SHP77 (cell line): ENCODE results near the gene TMPRSS11E.
"Not testable (repeated sequence)": the region's sequence is repeated elsewhere in the genome, so short reads cannot be mapped to it uniquely, and the experiment has no call there.

Experiments used
- DNase-seq, 2 experiments: peaks; one replicate each; lab custom pipeline; 2025; lab: John Stamatoyannopoulos, UW

TMPRSS11E gene

DNA sequence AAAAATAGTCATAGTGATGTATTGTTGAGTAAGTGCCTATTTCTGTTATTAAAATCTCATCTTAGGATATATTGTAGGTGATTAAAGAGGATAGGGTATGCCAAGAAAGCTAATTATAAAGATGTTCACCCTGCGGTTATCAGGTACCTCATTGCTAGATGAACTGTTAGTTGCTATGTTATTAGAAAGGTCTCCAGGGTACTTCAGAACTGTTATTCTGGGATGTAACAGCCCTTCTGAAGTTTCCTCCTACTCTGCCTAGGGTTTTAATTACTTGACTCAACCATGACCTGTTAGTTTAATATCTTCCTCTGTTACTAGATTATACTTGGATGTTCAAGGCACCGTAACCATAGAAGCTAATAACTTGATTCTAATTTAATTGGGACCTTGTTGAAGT is 15.4 kb downstream of the TMPRSS11E start:
- DNase-seq, result no peak

DNA sequence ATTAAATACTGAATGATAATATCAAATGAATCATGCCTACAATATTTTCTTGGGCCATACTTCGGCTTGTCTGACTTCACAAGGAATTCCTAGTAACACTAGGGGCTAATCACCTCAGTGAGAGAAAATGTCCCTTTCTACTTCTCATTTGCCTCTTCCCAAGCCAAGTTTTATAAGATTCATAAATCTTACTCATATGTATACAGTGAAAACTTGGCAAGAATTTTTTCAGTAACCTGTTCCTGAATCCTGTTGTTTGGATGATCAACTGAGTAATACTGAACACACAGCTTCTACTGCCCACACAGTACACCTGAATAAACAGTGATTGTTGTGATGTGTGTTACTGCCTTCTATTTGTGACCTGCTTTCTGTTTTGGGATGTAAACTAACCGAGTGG is 16.5 kb downstream of the TMPRSS11E start:
- no peak for DNase-seq

DNA sequence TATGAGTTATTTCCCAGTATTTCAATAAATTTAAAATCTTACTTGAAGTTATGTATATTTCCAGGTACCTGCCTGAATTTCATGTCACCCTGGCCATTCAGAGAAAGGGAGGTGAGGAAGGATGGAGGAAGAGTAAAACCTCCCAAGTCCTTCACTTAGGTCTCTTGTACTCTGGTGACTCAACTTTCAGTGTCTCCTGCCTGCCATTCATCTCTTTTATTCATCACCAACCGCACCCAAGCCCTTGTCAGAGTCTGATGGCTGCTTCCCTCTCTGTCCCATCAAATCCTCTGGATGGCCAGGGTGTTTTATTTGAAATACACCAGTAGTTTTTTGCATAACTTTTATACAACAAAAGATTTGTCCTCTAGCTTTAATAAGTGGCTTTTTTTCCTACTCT is 17.8 kb downstream of the TMPRSS11E start:
- no peak for DNase-seq

DNA sequence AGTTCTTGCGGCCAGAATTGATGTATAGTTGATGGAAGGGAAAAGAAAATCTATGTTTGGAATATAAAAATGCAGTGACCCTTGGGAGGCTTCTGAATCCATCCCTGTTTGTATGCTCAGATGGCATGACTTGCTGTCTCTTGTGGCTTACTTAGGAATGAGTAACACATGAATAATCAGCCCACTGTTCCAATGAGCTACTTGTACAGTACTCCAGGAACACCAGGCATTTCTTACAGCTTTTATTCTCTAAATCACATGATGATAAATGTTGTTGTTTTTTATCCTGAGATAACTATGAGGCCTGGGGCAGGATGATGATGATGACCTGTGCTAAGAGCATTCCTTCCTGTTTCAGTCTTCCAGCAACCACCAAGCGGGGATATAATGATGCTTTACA is 18.9 kb downstream of the TMPRSS11E start:
- no peak for DNase-seq

DNA sequence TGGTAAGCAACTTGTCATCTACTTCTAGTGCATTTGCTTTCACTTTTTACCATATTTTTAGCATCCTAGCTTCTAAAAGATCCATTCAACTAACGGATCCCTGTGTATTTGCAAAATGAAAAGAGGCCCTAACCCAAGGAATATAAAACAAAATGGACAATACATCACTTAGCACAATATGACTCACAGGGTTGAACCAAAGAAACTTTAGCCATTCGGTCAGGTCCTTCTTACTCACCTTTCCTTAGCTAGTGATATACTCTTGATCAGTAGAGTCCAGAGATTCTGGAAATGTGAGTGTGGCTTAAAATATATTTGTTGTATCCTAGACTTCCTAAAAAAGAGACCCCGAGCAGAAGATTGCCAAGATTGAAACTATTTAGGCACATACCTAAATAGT is 19.5 kb downstream of the TMPRSS11E start:
- DNase-seq, result no peak

DNA sequence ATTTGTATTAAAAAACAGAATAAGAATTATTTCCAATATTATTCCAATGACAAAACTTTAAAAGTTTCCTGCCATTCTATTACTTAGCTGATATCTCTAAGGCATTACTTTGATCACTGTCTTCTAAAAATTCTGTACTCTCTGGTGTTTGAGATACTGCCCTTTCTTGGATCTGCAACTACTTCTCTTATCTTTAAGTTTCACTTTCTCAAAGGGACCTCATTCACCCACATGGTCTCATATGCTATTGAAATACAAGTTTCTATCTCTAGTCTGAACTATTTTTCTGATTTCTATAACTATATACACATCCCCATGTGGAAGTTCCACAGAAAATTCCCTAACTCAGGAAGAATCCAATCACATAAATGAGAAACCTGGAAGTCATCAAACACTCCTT is 22.2 kb downstream of the TMPRSS11E start:
- no peak for DNase-seq

DNA sequence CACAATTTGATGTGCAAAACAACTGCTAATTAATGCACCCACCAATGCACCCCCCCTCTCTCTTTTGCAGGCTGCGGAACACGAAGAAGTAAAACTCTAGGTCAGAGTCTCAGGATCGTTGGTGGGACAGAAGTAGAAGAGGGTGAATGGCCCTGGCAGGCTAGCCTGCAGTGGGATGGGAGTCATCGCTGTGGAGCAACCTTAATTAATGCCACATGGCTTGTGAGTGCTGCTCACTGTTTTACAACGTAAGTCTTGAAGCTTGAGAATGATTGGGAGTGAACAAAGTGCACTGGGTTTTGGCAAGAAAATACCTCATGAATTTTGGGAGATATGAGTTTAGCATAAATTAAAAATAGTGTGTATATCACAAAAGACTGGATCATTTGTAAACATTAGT is 28.9 kb downstream of the TMPRSS11E start:
- DNase-seq, result no peak

DNA sequence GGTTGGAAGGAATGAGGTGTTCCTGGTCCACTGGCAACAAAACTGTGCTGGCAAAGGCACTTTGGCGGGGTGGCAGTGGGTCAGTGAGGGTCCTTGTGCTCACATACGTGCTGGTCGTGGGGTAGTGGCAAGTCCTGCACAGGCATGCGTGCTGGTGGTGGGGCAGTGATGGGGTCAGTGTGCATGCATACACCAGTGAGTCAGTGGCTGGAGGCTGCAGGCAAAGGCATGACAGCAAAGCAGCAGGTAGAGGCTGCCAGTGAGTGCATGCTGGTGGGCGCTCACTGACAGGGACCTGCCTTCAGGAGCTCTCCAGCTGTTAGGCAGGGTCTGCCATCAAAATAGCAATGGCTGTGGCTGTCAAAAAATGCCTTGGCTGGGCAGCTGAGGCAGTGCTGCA is 42.1 kb downstream of the TMPRSS11E start:
- no peak for DNase-seq

DNA sequence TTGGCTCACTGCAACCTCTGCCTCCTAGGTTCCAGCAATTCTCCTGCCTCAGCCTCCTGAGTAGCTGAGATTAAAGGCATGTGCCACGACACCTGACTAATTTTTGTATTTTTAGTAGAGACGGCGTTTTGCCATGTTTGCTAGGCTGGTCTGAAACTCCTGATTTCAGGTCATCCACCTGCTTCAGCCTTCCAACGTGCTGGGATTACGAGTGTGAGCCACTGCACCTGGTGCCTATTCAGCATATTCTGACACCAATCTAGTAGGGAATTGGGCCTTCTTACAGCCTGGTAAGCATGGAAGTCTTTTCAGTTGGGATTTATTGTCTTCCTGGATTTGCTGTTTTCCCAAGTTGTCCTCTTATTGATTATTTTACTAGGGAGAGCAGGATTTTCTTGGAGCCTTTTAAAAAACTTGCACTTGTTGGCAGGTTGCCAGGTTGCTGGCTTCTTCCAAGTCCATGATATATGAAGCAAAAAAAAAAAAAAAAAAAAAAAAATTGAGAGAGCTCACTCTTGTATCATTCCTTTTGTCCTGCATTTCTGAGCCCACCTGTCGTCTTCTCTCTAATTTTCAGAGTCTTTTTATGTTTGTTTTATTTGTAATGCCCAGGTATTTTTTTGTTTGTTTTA is 43.7 kb downstream of the TMPRSS11E start:
- DNase-seq, result peak in 1 of 2 experiments; percentile 1

DNA sequence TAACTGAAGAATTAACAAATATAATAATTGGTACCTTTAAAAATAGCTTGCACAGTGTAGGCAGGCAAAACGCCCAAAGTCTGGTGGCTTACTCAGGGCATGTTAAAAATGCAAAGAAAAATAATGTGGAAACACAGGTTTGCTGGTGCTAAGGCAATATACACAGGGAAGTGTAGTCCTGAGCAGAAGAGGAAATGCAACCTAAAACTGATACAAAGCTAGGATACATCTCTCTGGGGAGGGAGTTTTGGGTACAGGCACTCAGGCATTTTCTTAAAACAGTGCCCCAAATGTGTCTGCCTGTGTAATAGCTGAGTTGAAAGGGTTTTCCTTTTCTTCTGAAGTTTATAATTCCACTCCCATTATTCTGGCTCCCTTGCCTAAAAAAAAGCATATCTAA is 47.4 kb downstream of the TMPRSS11E start:
- DNase-seq, result no peak

DNA sequence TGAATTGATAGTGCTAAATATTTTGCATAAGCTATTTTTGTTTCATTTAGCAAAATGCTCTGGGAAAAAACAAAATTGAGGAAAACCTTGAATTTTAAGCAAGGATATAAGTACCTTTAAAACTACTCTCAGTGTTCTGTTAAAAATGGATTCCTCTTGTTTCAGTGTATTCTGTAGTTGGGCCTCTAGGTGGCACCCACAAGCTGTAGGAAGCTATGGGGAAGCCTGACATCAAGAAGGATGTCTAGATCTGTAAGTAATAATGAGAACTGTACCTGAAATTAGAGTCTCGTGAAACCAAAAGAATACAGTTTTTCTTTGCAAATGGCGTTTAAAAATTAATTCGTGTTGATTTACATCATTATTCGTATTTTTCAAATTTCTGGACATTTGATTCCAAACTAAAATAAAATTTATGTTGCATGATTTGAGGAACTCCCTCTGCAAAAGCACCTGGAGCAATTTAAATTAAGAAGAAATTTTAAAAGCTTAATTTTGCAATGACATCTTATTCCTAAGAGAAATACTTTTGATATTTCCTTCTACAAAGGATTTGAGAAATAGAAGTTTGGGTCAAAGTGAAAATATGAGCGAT is 51.2 kb downstream of the TMPRSS11E start:
- peak; percentile 37 to 44 for DNase-seq

DNA sequence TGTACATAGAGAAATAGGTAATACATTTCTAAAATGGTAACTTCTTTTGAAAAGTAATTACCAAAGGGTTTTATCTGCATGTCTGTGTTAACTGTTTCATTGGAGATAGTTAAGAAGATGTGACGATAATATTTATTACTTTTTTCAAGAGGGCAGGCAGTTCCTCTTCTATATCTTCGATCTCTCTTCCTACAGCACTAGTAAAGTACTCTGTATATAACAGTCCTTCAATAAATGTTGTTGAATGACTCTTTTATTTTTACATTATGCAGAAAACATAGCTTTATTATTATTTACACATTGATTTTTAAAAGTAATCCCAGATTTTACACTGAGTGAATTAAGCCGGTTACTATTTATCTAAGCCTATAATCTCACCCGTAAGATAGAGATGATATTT is 51.8 kb downstream of the TMPRSS11E start:
- no peak for DNase-seq

DNA sequence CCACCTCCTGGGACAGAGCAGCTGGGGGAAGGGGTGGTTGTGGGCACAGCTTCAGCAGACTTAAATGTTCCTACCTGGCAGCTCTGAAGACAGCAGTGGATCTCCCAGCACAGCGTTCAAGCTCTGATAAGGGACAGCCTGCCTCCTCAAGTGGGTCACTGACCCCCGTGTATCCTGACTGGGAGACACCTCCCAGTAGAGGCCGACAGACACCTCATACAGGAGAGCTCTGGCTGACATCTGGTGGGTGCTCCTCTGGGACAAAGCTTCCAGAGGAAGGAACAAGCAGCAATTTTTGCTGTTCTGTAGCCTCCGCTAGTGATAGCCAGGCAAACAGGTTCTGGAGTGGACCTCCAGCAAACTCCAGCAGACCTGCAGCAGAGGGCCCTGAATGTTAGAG is 56.2 kb downstream of the TMPRSS11E start:
- not testable (repeated sequence) for DNase-seq

DNA sequence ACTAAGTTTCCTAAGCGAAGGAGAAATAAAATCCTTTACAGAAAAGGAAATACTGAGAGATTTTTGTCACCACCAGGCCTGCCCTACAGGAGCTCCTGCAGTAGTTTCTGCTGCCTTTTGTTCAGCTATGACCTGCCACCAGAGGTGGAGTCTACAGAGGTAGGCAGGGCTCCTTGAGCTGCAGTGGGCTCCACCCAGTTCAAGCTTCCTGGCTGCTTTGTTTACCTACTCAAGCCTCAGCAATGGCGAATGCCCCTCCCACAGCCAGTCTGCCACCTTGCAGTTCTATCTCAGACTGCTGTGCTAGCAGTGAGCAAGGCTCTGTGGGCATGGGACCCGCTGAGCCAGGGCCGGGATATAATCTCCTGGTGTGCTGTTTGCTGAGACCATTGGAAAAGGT is 57.6 kb downstream of the TMPRSS11E start:
- DNase-seq, result not testable (repeated sequence)

DNA sequence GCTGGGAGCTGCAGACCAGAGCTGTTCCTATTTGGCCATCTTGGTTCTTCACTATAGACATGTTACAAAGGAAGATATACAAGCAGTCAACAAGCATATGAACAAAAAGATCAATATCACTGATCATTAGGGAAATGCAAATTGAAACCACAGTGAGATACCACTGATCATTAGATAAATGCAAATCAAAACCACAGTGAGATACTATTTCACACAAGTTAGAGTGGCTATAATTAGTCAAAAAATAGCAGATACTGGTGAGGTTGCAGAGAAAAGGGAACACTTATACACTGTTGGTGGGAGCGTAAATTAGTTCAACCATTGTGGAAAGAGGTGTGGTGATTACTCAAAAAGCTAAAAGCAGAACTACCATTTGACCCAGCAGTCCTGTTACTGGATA is 58.2 kb downstream of the TMPRSS11E start:
- not testable (repeated sequence) for DNase-seq

DNA sequence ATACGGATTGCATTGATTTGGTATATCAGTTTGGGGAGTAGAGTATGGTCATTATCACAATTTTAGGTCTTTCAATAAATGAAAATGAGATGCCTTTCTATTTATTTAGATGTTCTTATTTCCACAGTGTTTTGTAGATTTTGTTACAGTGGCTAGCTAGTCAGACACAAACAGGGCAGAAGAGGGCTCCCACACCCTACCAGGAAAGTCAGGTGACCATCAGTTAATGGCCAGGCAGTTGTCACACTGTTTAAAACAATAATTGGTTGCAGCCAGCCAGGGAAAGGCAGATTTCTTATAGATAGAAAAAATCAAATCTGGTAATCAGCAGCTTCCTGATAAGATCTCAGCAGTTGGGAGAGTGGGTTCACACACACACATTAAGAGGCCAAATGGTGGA is 71.6 kb downstream of the TMPRSS11E start:
- DNase-seq, result no peak

DNA sequence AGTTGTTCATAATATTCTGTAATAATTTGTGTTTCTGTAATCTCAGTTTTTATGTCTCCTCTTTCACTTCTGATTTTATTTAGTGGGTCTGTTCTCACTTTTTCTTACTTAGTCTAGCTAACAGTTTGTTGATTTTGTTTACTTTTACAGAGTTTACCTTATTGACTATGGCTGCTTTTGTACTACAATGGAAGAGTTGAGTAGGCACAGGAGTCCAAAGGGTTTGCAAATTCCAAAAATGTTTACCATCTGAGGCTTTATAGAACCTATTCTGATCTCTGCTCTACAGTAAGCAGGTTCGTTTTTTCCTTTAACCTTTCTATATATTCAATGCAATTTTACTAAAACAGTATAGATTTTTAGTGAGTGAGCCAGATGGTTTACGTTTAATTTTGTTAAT is 73.7 kb downstream of the TMPRSS11E start:
- no peak for DNase-seq

DNA sequence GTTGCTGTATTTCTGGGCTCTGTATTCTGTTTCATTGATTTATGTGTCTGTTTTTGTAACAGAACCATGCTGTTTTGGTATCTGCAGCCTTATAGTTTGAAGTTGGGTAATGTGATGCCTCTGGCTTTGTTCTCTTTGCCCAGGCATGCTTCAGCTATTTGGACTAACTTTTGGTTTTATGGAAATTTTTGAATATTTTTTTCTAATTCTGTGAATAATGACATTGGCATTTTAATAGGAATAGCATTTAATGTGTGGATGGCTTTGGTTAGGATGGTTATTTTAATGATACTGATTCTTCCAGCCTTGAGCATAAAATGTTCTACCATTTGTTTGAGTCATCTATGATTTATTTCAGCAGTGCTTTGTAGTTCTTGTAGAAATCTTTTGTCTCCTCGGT is 75.0 kb downstream of the TMPRSS11E start:
- DNase-seq, result not testable (repeated sequence)

DNA sequence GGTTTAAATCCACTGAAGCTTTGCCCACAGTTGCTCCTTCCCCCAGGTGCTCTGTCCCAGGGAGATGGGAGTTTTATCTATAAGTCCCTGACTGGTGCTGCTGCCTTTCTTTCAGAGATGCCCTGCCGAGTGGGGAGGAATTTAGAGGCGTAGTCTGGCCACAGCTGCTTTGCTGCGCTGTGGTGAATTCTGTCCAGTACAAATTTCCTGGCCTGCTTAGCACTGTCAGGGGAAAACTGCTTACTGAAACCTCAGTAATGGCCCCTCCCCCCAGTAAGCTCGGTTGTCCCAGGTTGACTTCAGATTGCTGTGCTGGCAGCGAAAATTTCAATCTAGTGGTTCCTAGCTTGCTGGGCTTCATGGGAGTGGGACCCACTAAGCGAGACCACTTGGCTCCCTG is 88.7 kb downstream of the TMPRSS11E start:
- DNase-seq, result no peak

DNA sequence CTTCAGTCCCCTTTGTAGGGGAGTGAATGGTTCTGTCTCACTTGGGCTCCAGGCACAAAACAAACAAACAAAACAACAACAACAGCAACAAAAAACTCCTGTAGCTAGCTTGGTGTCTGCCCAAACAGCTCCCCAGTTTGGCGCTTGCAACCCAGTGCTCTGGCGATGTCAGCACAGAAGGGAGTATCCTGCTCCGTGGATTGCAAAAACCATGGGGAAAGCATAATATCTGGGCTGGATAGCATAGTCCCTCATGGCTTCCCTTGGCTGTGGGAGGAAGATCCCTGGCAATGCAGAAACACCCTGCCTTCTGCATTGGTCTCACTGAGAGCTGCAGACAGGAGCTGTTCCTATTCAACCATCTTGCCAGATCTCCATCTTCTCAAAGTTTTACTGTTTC is 89.1 kb downstream of the TMPRSS11E start:
- DNase-seq, result no peak

DNA sequence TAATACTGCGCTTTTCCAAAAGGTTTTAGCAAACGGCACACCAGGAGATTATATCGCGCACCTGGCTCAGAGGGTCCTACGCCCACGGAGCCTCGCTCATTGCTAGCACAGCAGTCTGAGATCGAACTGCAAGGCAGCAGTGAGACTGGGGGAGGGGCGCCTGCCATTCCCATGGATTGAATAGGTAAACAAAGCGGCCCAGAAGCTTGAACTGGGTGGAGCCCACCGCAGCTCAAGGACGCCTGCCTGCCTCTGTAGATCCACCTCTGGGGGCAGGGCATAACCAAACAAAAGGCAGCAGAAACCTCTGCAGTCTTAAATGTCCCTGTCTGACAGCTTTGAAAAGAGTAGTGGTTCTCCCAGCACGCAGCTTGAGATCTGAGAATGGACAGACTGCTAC is 95.5 kb downstream of the TMPRSS11E start:
- DNase-seq, result not testable (repeated sequence)
